Smooth muscle cell of the umbilical artery (primary cell): ENCODE data around the gene MRPL27. TPM values are rescaled to one million over a fixed set of nuclear protein-coding genes. Genes with fewer than 3 reads are reported as not detected.

Source experiments
- total RNA-seq: library from RNA; depleted of rRNA; stranded (reverse); fragments of >200 nt; gene quantifications from 2 replicates; pipeline ENCODE4 v1.2.3, GENCODE V29; 2014

The MRPL27 gene
- total RNA-seq: 26.2 and 56.7 TPM in 2 replicates

GRCh38 chr17:50372758-50373556 is at the start of gene MRPL27, which contains the start of gene EME1:
Gene MRPL27, minus strand, starts transcription at chr17:50373184. Its CDS starts 14 bp downstream, at chr17:50373170.
Gene EME1, plus strand, starts transcription at chr17:50373229. Its CDS starts 1,980 bp downstream, at chr17:50375209.

GRCh38 chr17:50397111-50397918 is 24.3 kb upstream of the MRPL27 start, which contains the start of gene LRRC59:
Gene LRRC59, minus strand, starts transcription at chr17:50397523. Its CDS starts 206 bp downstream, at chr17:50397317.

GRCh38 chr17:50345432-50346312 is 27.3 kb downstream of the MRPL27 start, which contains the start of gene XYLT2:
Gene XYLT2, plus strand, starts transcription at chr17:50346126. Its CDS starts 15 bp downstream, at chr17:50346141.

Other genes with a start within 250 kb of the MRPL27 start
- 5.3 and 6.6 TPM in 2 replicates for gene SAMD14, start 243.0 kb downstream of the MRPL27 start, total RNA-seq
- gene PPP1R9B, start 222.5 kb downstream of the MRPL27 start, total RNA-seq: 29.4 and 36.7 TPM in 2 replicates
- 1.5 and 2.1 TPM in 2 replicates for gene SGCA, start 207.2 kb downstream of the MRPL27 start, total RNA-seq
- 2,683 and 6,310 TPM in 2 replicates for gene COL1A1, start 171.6 kb downstream of the MRPL27 start, total RNA-seq
- gene TMEM92, start 98.7 kb downstream of the MRPL27 start, total RNA-seq: 0.09 TPM in 1 of 2 replicates, not detected in the other
- gene XYLT2, start 27.1 kb downstream of the MRPL27 start, total RNA-seq: 65.6 and 108 TPM in 2 replicates
- gene EME1, start within 50 bp of the MRPL27 start, total RNA-seq: 0.59 and 4.3 TPM in 2 replicates
- 157 and 297 TPM in 2 replicates for gene LRRC59, start 24.3 kb upstream of the MRPL27 start, total RNA-seq
- gene ACSF2, start 53.0 kb upstream of the MRPL27 start, total RNA-seq: 28.2 and 28.5 TPM in 2 replicates
- gene CHAD, start 95.7 kb upstream of the MRPL27 start, total RNA-seq: not detected in 2 replicates
- gene RSAD1, start 105.7 kb upstream of the MRPL27 start, total RNA-seq: 17.7 and 27.3 TPM in 2 replicates
- 0.59 and 0.74 TPM in 2 replicates for gene MYCBPAP, start 135.3 kb upstream of the MRPL27 start, total RNA-seq
- 0.30 TPM in 1 of 2 replicates, not detected in the other for gene EPN3, start 159.6 kb upstream of the MRPL27 start, total RNA-seq
- gene SPATA20, start 174.0 kb upstream of the MRPL27 start, total RNA-seq: 54.0 and 82.4 TPM in 2 replicates
- 0.05 TPM in 1 of 2 replicates, not detected in the other for gene CACNA1G, start 187.5 kb upstream of the MRPL27 start, total RNA-seq